ENCODE measurements around the gene DTX3. TPM values are rescaled to one million over a fixed set of nuclear protein-coding genes. Genes with fewer than 3 reads are reported as not detected.
"Not testable (repeated sequence)": the region's sequence is repeated elsewhere in the genome, so short reads cannot be mapped to it uniquely, and the experiment has no call there.

Gene DTX3
- total RNA-seq, 1 donor from 2014 or later = 19.2 TPM

DNA sequence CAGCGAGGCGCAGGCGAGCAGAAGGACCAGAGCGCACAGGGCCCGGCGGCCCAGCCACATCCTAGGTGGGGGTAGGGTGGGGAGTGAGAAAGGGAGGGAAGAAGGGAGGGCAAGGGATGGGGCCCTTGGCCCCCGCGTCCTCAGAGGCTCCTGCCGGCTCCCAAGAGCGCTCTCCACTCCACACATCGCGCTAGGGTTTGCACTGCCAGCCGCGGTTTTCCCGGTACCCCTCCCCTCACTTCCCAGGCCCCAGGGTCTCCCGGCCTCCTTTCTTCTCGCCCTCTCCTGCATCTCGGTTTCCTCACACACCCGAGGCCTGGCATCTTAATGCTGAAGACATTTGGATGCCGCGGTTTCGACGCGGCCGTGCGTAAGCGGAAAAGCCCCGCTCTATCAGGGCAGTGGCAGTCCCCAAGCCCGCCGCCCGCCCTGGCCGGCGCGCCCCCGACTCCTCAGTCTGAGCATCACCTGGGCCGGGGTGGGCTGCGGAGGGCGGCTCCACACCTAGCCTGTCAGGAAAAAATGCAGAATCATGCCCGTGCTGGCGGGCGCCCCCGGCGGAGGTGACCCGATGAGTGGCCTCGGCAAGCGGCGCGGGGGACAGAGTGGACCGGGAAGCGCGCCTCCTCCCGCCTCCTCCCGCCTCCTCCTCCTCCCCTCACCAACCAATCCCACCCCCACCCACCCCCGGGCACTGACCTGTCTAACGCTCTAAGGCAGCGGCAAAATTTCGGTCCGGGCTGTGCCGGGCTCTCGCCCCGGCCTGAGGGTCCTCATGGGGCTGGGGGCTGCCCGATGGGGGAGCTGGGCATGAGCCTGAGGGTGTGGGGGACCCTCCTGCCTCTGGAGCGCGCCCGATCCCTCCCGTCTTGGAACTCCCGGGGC is 27.7 kb downstream of the DTX3 start:
- peak; percentile 12 for DNase-seq

- peak; percentile 78 for DNase-seq
Observed at GRCh38 chr12:57632958-57633840, 28.6 kb downstream of the DTX3 start, which contains the start of gene B4GALNT1. Gene B4GALNT1 (minus strand): TSS chr12:57633201. CDS start chr12:57632132, 1,069 bp downstream.

DNA sequence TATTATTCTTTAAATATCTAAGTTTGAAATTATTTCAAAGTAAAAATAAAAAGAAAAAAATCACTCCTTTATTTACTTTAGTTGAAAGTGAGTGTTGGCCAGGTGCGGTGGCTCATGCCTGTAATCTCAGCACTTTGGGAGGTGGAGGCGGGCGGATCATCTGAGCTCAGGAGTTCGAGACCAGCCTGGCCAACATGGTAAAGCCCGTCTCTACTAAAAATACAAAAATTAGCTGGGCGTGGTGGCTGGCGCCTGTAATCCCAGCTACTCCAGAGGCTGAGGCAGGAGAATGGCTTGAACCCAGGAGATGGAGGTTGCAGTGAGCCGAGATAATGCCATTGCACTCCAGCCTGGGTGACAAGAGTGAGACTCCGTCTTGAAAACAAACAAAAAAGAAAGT is 32.1 kb downstream of the DTX3 start:
- DNase-seq = not testable (repeated sequence)

GRCh38 chr12:57637364-57637763 is 32.7 kb downstream of the DTX3 start:
- DNase-seq = no peak

GRCh38 chr12:57638096-57638495 is 33.5 kb downstream of the DTX3 start:
- DNase-seq = no peak

DNA sequence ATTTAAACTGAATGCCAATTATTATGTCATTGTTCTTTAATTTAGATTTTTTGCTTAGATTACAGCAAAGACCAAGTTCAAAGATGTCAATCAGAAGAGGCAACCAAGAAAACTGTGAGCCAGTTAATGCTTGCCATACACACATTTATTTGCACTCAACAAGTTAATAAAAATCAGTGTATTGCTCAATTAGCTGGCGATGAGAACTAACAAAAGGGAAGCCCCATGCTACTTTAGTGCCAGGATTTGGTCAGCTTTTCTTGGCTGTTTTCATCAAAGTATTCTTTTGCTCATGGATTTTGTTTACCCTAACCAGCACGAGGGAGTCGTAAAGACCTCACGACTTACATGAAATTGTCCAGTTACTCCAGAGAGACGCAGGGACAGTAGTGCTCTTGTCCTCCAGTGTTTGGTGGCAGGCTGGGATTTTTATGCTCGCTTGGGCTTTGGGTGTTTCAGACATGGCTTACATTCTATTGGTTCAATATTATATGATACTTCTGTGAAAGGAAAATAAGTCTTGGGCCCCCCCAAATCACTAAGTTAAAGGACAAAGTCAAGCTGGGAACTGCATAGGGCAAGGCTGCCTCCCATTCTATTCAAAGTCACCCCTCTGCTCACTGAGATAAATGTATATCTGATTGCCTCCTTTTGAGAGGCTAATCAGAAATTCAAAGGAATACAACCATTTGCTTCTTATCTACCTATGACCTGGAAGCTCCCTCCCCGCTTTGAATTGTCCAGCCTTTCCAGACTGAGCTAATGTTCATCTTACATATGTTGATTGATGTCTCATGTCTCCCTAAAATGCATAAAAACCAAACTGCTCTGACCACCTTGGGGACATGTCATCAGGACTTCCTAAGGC is 35.8 kb downstream of the DTX3 start:
- no peak for DNase-seq

- DNase-seq = no peak
Observed at GRCh38 chr12:57641699-57642442, 37.2 kb downstream of the DTX3 start.

DNA sequence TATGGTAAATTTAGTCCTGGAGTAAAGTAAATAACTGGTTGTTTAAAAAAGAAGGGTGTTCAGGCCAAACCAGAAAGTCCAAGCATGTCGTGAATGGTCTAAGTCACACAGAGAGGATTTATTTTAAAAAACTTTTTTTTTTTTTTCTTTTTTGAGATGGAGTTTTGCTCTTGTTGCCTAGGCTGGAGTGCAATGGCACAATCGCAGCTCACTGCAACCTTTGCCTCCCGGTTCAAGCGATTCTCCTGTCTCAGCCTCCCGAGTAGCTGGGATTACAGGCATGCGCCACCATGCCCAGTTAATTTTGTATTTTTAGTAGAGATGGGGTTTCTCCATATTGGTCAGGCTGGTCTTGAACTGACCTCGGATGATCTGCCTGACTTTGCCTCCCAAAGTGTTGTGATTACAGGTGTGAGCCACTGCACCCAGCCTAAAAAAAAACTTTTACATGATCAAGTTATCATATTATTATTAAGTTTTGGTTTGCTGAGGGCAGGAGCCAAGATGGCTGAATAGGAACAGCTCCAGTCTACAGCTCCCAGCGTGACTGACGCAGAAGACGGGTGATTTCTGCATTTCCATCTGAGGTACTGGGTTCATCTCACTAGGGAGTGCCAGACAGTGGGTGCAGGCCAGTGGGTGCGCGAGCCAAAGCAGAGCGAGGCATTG is 41.5 kb downstream of the DTX3 start:
- not testable (repeated sequence) for DNase-seq

GRCh38 chr12:57646659-57647049 is 42.0 kb downstream of the DTX3 start:
- DNase-seq = not testable (repeated sequence)

DNA sequence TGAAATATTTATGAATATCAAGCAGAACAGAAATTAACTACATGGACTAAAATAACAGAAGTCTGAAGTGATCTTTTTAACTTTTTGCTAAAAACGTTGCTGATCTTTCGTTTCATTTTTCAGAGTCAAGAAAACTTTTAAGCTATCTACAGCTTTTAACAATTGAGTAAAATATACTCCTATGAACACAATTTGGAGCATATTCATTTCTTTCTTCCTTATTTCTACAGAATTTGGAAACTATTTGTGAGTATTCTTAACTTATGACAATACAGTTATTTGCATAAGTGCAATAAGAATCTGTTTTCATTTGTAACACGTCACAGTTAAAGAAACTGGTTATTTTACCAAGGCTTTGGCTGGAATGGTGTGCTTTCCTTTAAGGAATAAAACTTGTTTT is 49.4 kb downstream of the DTX3 start:
- no peak for DNase-seq

DNA sequence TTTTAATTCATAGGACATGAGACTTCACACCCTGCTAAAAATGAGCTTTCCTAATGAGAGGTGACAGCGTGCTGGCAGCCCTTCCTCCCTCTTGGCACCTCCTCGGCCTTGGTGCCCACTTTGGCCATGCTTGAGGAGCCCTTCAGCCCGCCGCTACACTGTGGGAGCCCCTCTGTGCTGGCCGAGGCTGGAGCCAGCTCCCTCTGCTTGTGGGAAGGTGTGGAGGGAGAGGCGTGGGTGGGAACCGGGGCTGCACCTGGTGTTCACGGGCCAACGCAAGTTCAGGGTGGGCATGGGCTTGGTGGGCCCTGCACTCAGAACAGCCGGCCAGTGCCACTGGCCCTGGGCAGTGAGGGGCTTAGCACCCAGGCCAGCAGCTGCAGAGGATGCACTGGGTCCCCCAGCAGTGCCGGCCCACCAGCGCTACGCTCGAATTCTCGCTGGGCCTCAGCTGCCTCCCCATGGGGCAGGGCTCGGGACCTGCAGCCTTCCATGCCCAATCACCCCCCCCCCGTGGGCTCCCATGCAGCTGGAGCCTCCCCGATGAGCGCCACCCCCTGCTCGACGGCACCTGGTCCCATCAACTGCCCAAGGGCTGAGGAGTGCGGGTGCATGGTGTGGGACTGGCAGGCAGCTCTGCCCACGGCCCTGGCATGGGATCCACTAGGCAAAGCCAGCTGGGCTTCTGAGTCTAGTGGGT is 51.1 kb downstream of the DTX3 start:
- DNase-seq = no peak

DNA sequence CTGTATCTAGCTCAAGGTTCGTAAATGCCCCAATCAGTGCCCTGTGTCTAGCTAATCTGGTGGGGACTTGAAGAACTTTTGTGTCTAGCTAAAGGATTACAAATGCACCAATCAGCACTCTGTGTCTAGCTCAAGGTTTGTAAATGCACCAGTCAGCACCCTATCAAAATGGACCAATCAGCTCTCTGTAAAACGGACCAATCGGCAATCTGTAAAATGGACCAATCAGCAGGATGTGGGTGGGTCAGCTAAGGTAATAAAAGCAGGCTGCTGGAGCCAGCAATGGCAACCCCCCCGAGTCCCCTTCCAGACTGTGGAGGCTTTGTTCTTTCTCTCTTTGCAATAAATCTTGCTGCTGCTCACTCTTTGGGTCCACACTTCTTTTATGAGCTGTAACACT is 51.8 kb downstream of the DTX3 start:
- not testable (repeated sequence) for DNase-seq

DNA sequence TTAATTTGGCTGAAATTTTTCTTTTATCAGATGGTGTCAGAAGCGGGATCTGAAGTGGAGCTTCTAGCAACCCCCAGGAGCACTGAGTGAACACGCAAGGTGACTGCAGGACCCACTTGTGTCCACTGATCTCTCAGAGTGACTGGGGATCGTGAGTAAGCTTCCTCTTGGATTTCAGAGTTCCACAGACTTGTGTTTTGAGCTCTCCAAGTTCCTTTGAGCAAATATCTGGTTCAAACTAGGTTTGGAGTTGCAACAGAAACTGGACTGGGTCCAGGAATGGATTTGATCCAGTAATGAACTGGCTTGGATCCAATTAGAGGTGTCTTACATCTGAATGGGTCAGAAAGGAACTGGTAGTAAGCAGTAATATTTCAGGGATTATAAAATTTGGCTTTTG is 53.1 kb downstream of the DTX3 start:
- no peak for DNase-seq

DNA sequence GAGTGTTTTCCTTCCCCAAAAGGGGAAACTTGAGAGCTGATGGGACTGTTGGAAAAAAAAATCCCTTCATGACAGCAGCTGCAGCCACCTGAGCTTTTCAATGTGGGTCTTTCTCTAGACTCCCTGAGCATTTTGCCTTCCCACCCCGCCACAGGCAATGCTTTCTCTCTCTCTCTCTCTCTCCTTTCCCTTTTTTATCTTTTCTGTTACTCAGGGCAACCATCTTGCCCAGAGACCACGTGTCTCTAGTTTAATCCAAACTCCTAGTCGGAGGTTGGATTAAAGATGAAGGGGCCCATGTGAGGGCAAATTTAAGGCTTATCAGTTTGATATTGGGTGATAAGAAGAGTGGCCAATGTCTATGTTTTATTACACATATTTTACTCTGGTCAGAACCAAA is 54.3 kb downstream of the DTX3 start:
- no peak for DNase-seq

Other genes with a start within 250 kb of the DTX3 start
- gene R3HDM2, start 173.8 kb upstream of the DTX3 start, total RNA-seq = 40.0 TPM
- not detected for gene INHBC, start 170.0 kb upstream of the DTX3 start, total RNA-seq
- gene INHBE, start 149.5 kb upstream of the DTX3 start, total RNA-seq = not detected
- 5.6 TPM for gene GLI1, start 145.0 kb upstream of the DTX3 start, total RNA-seq
- 2.5 TPM for gene ARHGAP9, start 125.0 kb upstream of the DTX3 start, total RNA-seq
- gene MARS1, start 116.8 kb upstream of the DTX3 start, total RNA-seq = 72.3 TPM
- gene DDIT3, start 84.3 kb upstream of the DTX3 start, total RNA-seq = 23.8 TPM
- gene MBD6, start 82.0 kb upstream of the DTX3 start, total RNA-seq = 10.1 TPM
- gene DCTN2, start 57.6 kb upstream of the DTX3 start, total RNA-seq = 140 TPM
- 0.82 TPM for gene KIF5A, start 54.8 kb upstream of the DTX3 start, total RNA-seq
- 12.6 TPM for gene PIP4K2C, start 13.6 kb upstream of the DTX3 start, total RNA-seq
- 18.6 TPM for gene ARHGEF25, start 6.6 kb downstream of the DTX3 start, total RNA-seq
- 3.3 TPM for gene B4GALNT1, start 28.4 kb downstream of the DTX3 start, total RNA-seq
- gene OS9, start 89.3 kb downstream of the DTX3 start, total RNA-seq = 146 TPM
- gene AGAP2, start 133.9 kb downstream of the DTX3 start, total RNA-seq = 3.7 TPM
- 57.0 TPM for gene TSPAN31, start 140.2 kb downstream of the DTX3 start, total RNA-seq
- 140 TPM for gene CDK4, start 147.5 kb downstream of the DTX3 start, total RNA-seq
- 9.2 TPM for gene MARCHF9, start 150.3 kb downstream of the DTX3 start, total RNA-seq
- gene CYP27B1, start 162.3 kb downstream of the DTX3 start, total RNA-seq = 0.10 TPM
- gene METTL1, start 167.3 kb downstream of the DTX3 start, total RNA-seq = 6.9 TPM
- 10.1 TPM for gene EEF1AKMT3, start 167.8 kb downstream of the DTX3 start, total RNA-seq
- gene TSFM, start 178.0 kb downstream of the DTX3 start, total RNA-seq = 19.6 TPM
- gene AVIL, start 213.9 kb downstream of the DTX3 start, total RNA-seq = 12.0 TPM
- gene CTDSP2, start 241.9 kb downstream of the DTX3 start, total RNA-seq = 114 TPM